Astrocyte (in vitro differentiated cells and primary cell): ENCODE data around the gene EPB41L4B.

Source experiments
- CTCF ChIP-seq: IDR thresholded peaks from 2 replicates; pipeline ENCODE4 v1.5.1; 2011; ENCODE audit warnings: low read depth, mild to moderate bottlenecking, inconsistent platforms, low read length, moderate library complexity; ENCODE audit not compliant: insufficient read depth
- EZH2 ChIP-seq: IDR thresholded peaks from 2 replicates; pipeline ENCODE4 v1.6.1; 2012; ENCODE audit warnings: mild to moderate bottlenecking, low read length, inconsistent platforms; ENCODE audit not compliant: insufficient read depth

DNA sequence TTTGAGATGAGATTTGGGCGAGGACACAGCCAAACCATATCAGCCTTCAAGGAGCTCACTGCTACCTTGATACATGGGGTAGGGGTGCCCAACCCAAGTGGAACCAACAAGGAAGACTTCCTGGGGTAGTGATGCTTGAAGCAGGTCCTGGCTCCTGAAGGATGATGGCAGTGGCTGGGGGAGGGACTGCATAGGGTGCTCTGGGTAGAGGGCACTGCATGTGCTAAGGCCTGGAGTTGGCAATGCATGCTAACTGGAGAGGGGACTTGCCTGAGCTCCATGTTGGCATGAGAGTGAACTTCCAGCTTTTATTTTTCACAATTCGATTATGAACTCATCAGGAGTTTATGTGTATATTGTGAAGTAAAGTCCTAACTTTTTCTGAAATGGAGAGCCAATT, 95.2 kb downstream of the EPB41L4B start:
- TF ChIP-seq CTCF (no peak), EZH2 (no peak)
